GM20431 (cell line): Measurements from ENCODE around the gene DAPK1.
"Not testable (repeated sequence)": the region's sequence is repeated elsewhere in the genome, so short reads cannot be mapped to it uniquely, and the experiment has no call there.

Experiments used
- in situ Hi-C: fragments of 300-500 bp; cut with MseI, MboI; formaldehyde crosslinking; loops from one replicate; pipeline ENCODE4 v1.15.0; 2020; ENCODE audit warnings: low sequenced_read_pairs; ENCODE audit not compliant: unreplicated experiment

The DAPK1 gene

DNA sequence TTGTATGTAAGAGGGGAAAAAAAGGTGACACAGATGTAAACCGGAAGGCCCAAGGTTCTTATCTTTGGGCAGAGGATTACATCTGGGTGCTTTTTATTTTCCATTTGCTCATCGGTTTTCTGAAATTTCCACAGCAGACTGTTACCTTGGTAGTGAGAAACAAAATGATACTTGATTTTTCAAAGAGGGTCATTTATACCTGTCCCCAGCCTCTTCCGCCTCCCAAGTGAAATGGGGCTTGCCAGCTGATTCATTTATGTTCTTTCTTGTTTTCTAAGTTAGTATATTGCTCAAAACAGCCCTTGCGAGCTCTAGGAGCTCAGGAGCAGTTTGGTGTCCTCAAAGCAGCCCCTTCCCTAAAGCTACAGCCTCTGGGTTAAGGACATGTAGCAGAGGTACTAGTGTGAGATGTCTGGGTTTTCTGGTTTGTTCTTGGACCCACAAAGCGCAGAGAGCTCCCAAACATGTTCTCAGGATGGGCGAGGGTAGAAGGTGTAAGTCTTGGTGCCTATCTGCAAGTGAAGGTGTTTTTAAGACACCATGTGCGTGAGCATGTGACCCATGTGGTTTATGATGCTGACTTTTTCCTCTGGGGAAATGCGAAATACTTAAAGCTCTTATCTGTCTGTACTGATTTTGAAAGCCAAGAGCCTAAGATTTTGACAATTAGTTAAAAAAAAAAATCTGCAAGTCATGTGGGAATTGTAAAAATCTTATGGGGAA, 38.3 kb downstream of the DAPK1 start:
- in situ Hi-C loops: no loop called here

DNA sequence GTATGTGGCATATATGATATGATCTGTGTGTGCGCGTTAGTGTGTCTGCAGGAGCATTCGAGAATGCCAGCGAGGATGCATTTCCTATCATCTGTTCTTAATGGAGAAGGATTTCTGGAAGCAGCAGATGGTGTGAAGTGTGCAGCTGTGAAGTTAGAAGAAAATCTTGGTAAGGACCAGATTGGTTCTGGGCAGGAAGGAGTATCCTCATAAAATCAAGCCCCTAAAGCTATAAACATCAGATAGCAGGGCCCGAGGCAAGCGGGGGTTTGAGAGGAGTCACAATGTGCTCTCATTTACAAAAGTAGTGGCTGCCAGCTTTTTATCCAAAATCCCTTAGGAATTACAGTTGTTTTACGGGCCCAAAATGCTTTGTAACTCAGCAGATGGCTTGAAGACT, 40.0 kb downstream of the DAPK1 start:
- in situ Hi-C loops: no loop called here

DNA sequence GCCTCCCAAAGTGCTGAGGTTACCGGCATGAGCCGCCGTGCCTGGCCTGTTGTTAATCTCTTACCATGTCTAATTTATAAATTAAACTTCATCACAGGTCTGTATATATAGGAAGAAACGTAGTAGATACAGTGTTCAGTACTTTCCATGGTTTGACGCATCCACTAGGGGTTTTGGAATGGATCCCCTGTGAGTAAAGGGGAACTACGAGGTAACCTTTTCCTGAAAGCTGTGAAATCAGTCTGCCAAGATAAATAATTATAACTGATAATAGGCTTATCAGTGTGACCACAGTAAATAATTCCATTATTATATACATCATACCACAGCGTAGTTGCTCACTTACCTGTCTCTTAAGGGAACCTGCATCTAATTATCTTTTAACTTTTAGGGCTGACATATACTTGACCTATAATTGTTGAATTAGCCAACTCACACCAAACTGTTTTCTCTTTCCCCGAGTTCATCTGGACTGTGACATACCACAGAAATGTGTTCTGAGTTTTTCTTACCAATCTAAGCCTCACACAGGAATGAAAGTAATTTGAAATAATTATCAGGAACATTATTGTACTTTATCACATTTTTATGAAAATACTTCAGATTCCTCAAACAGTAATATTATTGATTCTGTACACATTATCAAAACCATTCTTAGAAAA, 42.9 kb downstream of the DAPK1 start:
- in situ Hi-C loops: no loop called here

DNA sequence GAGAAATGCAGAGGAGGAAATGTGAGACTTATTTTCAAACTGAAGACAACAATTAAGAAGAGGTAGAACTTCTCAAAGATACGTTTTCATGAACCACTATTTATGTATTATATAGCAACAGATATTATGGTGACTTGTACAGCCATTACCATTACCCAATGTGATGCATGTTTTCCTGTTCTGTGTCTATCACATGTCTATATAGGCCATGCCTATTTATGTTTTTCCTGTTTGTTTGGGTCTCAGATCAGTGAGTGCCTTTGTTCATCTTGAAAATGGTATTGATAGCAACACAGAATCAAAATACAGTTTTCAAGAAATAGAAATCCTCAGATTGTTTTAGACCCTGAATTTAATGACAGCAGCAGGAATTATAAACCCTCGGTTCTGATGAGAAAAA, 44.0 kb downstream of the DAPK1 start:
- in situ Hi-C loops: no loop called here

DNA sequence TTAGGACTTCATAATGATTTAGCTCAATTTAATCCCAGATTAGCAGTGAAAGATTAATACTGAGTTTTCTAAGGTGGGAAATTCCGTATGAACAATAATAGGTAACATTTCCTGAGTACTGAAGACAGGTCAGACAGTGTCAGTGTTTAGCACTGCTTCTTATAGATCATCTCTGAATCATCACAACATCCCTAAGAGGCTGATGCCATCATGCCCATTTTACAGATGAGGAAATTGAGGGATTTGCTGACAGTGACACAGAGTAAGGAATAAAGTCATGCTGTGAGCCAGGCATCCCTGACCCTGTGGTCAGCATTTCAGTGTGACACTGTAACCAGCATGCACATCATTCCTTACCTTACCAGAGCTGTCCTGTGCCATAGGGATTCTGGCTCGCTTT, 44.5 kb downstream of the DAPK1 start:
- in situ Hi-C loops: no loop called here

DNA sequence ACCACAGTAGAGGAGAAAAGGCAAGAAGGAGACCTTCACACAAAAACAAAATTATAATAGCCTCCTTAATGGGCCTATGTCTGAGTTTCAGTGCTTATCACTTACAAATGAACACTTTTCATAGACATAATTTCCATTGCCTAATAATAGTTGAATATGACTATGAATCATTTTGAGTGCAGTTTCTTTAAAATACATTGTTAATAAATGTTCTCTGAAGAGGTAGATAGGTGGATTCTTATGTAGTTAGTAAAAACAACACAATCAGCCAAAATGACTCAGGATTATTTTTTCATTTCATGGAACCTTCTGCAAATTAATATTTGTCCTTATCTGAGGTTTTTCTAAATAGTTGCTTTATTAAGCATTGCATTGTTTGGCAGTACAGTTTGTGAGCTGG, 45.6 kb downstream of the DAPK1 start:
- in situ Hi-C loops: no loop called here

DNA sequence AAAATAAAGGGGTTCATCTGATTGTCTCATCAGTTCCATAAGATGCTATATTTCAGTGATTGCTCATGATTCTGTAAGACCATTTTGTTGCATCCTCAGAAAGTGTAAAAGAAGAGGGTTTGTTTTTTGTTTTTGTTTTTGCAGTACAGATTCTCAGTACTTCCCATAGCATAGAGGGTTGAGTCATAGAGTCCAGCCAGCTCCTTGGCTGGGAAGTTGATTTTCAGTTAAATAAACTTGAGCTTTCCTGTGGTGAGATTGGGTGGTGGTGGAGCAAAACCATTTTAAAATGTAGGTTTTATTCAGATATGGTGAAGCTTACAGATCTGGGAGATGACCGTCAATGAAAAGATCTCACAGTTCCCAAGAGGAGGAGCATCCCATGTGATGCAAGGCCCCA, 48.2 kb downstream of the DAPK1 start:
- in situ Hi-C loops: no loop called here

DNA sequence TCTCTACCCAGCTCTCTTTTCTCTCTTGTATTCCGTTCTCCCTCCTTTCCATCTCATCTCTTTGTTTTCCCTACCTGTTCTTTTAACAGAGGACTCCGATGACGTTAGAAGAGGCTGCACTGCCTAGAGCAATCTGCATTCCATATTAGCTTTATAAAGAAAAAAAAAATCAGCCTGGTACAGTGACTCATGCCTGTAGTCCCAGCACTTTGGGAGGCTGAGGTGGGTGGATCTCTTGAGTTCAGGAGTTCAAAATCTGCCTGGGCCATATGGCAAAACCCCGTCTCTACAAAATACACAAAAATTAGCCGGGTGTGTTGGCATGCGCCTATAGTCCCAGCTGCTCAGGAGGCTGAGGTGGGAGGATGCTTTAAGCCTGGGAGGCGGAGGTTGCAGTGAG, 49.0 kb downstream of the DAPK1 start:
- in situ Hi-C loops: no loop called here

DNA sequence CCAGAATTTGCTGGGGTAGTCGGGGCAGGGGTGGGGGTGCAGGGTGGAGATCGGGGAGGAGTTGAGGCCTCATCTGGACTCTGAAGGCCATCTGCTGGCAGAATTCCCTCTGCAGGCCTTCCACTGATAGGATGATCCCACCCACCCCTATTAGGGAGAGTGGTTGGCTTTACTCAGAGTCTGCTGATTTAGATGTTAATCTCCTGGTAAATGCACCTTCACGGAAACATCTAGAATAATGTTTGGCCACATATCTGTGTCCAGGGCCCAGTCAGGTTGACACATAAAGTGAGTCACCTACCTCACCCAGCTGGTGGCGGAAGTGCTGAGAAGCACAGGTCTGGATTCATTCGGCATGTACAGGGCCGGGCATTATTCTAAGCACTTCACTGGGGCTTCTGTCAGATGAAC, 50.0 kb downstream of the DAPK1 start:
- in situ Hi-C loops: no loop called here

DNA sequence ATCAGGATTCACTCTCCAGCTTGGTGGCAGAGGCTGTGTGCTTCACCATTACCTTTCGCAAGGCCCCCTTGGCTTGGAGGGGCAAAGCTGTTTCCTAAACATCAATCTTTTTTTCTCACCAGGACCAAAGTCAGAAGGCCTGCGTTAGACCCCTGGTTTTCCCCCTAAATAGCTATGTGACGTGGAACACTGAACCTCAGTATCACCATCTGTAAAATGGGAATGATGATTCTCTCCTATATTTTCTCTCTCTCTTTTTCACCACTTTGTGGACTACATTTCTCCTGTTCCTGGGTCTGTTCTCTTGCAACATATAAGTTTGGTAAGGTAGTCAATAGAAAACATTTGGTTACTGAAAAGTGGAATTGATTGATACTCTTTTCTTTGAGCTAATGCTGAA, 50.5 kb downstream of the DAPK1 start:
- in situ Hi-C loops: no loop called here

DNA sequence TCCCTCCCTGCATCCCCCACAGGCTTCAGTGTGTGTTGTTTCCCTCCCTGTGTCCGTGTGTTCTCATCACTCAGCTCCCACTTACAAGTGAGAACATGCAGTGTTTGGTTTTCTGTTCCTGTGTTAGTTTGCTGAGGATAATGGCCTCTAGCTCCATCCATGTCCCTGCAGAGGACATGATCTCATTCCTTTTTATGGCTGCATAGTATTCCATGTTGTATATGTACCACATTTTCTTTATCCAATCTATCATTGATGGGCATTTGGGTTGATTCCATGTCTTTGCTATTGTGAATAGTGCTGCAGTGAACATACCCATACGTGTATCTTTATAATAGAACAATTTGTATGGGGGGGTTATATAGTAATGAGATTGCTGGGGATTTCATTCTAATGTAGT, 51.4 kb downstream of the DAPK1 start:
- in situ Hi-C loops: not testable (repeated sequence)

DNA sequence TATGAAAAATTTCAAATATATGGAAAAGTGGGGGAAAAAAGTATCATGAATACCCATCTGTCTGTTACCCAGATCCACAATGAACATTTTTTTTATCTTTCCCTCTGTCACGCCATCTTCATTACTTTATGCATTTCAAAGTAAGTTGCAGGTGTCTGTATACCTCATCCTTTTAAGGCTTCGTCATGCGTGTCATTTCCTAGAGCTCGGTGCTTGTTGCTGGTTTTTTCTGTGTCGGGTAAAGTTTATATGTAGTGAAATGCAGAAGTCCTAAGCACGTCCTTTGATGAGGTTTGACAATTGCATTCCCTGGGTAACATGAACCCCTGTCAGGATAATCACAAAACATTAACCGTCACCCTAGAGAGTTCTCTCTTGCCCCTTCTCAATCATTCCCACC, 52.1 kb downstream of the DAPK1 start:
- in situ Hi-C loops: no loop called here

DNA sequence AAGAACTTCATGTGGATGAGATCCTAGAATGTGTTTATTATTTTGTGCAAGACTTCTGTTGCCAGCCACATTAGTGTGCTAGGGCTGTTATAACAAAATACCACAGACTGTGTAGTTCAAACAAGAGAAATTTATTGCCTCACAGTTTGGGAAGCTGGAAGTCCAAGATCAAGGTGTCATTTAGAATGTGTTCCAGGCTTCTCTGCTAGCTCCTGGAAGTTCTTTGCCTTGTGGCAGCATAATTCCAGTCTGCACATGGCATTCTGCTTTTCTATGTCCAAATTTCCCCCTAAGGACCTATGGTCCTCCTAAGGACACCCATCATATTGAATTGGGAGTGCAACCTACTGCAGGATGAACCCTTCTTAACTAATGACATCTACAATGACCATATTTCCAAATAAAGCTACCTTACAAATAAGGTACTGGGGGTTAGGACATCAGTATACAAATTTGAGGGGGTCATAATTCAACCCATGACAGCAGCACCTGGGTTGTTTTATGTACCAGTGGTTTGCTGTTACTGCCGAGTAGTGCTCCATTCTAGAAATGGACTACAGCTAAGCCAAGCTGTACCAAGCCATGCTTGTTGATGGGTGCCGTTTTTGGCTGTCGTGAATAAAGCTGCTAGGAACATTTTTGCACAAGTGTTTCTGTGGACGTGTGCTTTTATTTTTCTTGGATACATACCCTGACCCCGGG, 52.7 kb downstream of the DAPK1 start:
- in situ Hi-C loops: no loop called here

DNA sequence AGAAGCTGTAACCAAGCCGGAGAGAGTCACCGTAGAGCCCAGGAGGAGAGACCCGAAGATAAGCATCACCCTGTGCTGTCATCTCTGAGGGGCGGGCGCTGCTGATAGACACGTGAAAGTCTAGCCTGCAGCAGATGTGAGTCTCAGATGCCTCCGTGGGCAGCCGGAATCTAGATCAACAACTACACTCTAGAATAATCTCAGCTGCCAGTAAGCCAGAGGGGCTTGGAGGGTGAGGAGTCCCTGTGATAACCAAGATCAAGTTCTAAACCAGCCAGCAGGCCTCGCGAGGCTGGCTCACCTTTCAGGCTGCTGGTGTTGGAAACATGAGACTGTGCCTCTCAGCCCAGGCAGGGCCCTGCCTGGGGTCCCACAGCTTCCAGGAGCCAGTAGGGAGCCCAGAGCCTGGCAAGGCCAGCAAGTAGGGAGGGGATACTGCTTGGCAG, 54.1 kb downstream of the DAPK1 start:
- in situ Hi-C loops: no loop called here

DNA sequence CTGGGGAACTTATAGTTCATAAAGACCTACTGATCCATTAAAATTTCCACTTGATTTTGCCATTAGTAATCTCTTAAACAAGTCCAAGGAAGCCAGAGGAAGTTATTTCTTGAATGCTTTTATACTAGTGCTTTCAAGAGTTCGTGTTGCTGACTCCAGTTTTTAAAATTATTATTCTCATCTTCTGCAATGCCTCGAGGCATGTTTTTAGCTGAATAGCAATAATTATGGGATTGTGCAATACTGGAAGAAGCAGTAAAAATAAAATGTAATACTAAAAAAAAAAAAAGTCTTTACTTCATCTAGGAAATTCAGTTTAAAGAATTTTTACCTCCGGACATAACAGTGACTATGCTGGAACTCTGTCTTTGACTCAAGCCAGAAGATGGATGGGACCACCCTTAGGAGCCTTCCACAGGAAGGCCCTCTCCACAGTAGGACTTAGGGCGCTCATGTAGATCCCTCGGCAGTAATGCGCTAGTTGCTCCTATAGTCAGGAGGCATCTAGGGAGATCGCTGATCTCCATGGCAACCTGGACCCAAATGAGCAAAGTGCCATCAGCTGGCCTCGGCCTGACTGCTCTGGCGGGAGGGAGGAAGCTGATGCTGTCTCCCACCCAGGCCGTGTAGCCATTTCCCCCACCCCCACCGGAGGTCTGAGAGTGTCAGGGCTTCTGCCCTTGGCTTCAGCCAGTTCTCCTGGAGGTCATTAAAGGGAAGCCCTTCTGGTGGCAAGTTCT, 56.7 kb downstream of the DAPK1 start:
- in situ Hi-C loops: no loop called here

DNA sequence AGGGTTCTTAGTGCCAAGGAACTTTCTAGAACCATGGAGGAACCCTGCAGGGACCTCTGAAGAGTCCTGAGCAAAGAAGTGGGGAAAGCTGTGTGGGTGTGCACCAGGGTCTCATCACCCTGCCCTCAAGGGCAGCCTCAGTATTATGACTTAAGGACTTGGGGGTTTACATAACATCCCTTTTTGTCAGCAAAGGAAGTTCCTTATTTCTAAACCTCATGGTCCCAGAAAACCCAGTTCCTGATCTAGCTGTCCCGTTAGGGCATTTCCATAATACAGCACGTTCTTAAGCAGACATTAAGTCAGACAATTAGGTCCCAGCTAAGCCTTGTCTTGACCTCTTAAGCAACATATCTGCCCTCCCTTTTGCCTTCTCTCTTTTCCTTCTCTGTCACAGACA, 57.3 kb downstream of the DAPK1 start:
- in situ Hi-C loops: no loop called here

DNA sequence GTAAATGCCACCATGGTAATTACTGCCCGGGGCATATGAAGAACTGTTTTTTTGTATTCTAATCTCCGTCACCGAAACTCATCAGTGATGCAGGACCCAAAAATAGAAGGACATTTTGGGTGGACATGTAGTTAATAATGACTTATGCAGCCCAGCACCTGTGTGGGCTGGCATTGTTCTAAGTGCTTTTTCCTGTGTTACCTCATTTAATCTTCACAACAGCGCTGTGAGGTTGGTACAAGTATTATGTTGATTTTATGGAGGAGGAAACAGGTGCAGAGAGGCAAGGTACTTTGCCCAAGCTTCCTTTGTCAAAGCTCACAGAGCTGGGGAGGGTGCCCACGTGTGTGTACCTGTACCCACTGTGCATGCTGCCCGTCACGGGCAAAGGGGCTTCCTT, 58.4 kb downstream of the DAPK1 start:
- in situ Hi-C loops: no loop called here

DNA sequence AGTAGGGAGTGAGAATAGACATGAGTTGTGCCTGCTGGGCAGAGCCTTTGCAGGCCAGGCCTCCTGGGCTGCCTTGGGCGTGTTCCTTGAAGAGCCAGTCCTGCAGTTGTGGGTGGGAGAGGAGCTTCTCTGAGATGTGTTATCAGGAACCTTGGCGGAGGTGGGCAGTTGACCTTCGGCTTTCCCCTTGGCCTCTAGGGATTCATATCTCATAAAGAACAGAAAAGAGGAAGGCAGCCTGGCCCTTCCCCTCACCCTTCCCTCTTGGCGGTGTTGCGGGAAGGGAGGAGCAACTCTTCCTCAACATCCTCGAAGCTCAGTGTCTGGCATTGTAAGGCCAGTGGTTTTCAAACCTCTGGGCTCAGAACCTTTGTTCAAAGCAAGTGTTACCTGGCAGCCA, 59.2 kb downstream of the DAPK1 start:
- in situ Hi-C loops: no loop called here

DNA sequence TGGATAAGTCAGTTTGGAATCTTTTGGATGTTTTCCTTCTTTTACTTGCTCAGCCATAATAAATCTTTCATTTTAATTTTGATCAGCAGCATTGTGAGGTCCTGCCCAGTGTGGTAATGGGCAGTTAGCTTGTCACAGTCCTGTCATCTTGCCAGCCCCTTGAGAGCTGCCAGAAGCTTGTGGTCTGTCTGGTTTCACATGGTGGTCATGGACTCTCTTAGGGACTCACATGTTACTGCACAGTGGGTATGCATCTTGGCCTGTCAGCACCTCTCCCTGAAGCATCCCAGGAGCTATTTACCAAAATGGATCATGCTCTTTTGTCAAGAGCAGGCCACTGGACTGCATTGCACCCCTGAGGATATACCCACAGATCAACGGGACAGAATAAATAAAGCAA, 60.3 kb downstream of the DAPK1 start:
- in situ Hi-C loops: no loop called here

DNA sequence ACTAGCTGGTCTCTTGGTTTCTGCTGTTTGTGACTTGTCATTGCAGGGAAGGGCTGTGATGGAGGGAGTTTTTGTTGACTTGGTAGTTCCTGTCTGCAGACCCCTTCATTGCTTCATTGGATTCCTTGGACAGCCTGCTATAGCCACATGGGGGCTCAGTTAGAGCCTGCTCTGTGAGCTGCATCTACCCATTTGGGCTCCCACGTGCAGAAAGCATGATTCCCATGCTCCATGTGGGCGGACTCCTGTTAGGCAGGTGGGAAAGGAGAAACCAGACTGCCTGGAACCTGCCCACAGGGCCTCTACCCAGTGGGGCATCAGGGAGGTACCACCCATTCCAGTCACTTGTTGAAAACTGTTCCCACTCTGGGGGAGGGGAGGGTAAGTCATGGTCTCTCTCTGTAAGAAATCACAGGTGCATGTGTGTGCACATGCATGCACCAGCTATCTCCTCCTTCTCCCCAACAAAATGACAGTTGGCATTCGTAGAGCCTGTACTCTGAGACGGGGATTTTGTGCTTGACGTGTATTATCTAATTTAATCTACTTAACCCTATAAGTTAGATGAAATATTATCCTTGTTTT, 61.0 kb downstream of the DAPK1 start:
- in situ Hi-C loops: no loop called here
